M059J (cell line): ENCODE measurements around the gene PDLIM1. TPM values are rescaled to one million over a fixed set of nuclear protein-coding genes. Genes with fewer than 3 reads are reported as not detected.
"Not testable (repeated sequence)": the region's sequence is repeated elsewhere in the genome, so short reads cannot be mapped to it uniquely, and the experiment has no call there.

Experiments used
- DNase-seq: peaks from one replicate; pipeline ENCODE4 v3.0.0-alpha.2; 2012; ENCODE audit warnings: low read depth
- total RNA-seq: library from RNA; depleted of rRNA; stranded (reverse); fragments of >200 nt; shearing (Covaris generic); gene quantifications from 2 replicates; pipeline ENCODE4 v1.2.3, GENCODE V29; 2014; rRNA removed

Gene PDLIM1
- total RNA-seq, 1 experiment from 2014 or later: 69.1 TPM

- peak; percentile 43 for DNase-seq
These were observed 79.1 kb downstream of the PDLIM1 start for GRCh38 chr10:95211606-95212279.

GRCh38 chr10:95209509-95210127, 81.2 kb downstream of the PDLIM1 start:
- no peak for DNase-seq

- DNase-seq: no peak
These were observed 82.0 kb downstream of the PDLIM1 start for GRCh38 chr10:95208702-95209391.

GRCh38 chr10:95202865-95203264, 87.9 kb downstream of the PDLIM1 start:
- not testable (repeated sequence) for DNase-seq

GRCh38 chr10:95201736-95202135, 89.1 kb downstream of the PDLIM1 start:
- peak; percentile 77 for DNase-seq

GRCh38 chr10:95196046-95196445, 94.8 kb downstream of the PDLIM1 start:
- no peak for DNase-seq

GRCh38 chr10:95193944-95194343, 96.9 kb downstream of the PDLIM1 start, which contains the start of gene ACSM6:
Gene ACSM6 (plus strand): TSS chr10:95194238. CDS start chr10:95194486, 248 bp downstream.
- no peak for DNase-seq

GRCh38 chr10:95188593-95188992, 102.2 kb downstream of the PDLIM1 start:
- no peak for DNase-seq

- DNase-seq: no peak
These were observed 103.2 kb downstream of the PDLIM1 start for GRCh38 chr10:95187617-95188016.

Other genes starting within 250 kb of the PDLIM1 start
- not detected in 2 replicates for gene CYP2C8, start 221.5 kb downstream of the PDLIM1 start, total RNA-seq
- not detected in 2 replicates for gene ACSM6, start 96.8 kb downstream of the PDLIM1 start, total RNA-seq